ENCODE data around the gene ANKRD11.
"Not testable (repeated sequence)": the region's sequence is repeated elsewhere in the genome, so short reads cannot be mapped to it uniquely, and the experiment has no call there.

Gene ANKRD11

GRCh38 chr16:89349947-89350633, 140.3 kb downstream of the ANKRD11 start:
- no peak for DNase-seq (ENCODE audit: low read depth, low spot score)

- DNase-seq (ENCODE audit: low read depth, low spot score), result no peak
These were observed 142.6 kb downstream of the ANKRD11 start for GRCh38 chr16:89347807-89348206.

DNA sequence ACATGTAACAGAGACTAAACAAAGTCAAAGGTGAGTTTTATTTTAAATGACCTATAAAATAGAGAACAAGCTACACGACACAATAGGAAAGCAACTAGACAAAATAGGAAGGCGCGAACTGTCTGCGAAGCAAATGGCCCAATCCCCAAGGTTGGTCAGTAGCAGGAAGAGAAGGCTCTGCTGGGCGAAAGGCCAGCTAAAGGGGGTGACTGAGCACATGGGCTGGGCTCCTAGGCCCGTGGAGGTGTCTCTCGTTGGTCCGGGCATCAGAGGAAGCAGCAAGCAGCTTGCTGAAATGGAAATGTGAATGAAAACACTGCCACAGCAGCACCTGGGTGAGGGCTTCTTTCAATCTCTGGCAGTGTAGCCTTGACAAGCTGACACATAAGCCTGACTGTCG, 143.5 kb downstream of the ANKRD11 start:
- DNase-seq (ENCODE audit: low read depth, low spot score), result no peak

- DNase-seq (ENCODE audit: low read depth, low spot score), result no peak
These were observed 144.7 kb downstream of the ANKRD11 start for GRCh38 chr16:89345642-89346150.

DNA sequence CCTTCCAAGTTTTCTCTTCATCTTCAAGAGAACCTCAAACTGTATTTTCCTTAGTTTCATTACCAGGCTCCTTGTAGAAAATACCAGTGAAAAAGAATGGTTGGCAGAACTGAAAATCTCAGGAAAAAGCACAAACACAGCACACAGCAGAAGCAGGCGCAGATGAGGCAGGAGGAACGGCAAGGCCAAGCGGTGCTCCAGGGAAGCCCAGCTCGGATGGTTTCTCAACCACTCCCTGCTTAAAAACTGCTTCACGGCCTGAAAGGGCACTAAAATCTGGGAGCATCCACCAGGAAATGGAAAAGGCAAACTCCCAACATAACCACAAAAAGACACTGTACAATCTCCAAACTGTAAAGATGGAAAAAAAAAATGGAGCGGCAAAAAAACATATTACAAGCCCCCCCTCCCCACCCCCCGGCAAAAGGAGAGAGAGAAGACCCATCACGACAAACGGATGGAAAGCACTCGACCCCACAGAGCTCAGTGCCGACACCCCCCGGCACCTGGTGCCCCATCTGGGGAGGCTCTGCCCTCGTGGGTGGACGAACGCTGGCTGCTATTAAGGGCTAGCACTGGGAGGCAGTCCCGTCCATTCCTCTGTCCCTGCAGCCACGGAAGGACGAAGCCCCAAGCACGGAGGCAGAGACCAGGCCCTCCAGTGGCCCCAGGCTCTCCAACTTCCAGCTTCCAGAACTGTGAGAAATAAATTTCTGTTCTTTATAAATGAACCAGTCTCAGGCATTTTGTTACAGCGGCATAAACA, 145.3 kb downstream of the ANKRD11 start:
- DNase-seq (ENCODE audit: low read depth, low spot score), result no peak

GRCh38 chr16:89344458-89344834, 145.9 kb downstream of the ANKRD11 start:
- no peak for DNase-seq (ENCODE audit: low read depth, low spot score)

DNA sequence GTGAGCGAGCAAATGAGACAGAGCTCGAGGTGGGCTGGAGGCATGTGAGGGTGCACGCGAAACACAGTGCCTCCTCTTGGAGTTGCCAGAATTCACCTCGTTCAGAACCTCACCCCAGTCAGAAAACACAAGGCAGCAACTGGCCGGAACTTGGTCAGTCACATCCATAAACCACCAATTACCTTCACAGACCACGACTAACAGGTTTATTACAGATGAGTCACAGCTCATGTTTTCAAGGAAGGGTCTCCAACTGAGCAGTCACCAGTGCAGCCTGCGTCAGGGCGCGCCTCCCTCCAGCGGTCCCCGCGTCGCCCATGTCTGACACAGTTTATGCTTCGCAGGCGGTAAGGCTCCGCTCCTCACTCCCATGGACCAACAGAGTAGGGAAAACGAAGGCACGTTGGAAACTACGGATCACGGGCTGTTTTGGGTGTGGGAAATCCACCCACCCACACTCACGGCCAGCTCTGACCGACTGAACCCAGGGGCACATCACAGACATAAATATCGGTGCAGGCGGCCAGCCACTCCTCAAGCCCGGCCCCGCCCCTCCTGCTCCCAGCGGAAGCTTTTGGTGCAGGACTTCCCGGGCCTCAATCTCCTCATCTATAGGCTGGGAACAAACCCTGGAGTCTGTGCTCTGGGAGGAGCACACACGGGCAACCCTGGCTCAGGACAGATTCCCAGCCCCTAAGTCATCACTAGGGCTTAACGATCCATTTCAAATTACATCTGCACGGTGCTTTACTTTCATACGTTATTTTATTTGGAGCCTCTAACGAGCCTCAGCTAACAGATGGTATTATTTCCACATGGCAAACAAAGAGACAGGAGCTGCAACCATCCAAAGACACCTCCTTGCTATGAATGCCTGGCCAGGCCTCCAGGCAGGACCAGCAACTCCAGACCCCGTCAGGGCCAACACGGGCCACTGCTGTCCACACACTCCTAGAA, 146.6 kb downstream of the ANKRD11 start:
- no peak for DNase-seq (ENCODE audit: low read depth, low spot score)

GRCh38 chr16:89341697-89342694, 148.4 kb downstream of the ANKRD11 start:
- DNase-seq (ENCODE audit: low read depth, low spot score), result no peak

DNA sequence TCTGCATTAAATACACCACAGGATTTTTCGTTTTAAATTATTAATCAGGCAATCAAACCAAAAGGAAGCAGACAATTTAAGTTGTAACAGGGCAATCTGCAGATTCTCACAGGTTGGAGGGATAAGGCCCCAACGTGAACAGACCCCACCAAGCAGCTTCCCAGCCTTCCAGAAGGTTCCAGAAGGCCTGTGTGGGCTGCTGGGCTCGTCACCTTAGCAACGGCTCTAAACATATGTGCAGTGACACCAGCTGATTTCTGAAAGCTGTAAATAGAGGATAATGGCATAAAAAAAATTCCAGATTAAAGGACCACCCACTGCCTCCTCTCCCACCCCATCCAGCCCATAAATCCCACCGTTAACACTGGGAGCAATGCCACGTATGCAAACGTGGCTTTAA, 149.1 kb downstream of the ANKRD11 start:
- DNase-seq (ENCODE audit: low read depth, low spot score), result no peak

GRCh38 chr16:89338863-89339262, 151.5 kb downstream of the ANKRD11 start:
- no peak for DNase-seq (ENCODE audit: low read depth, low spot score)

GRCh38 chr16:89337965-89338364, 152.4 kb downstream of the ANKRD11 start:
- DNase-seq (ENCODE audit: low read depth, low spot score), result no peak

GRCh38 chr16:89335803-89336485, 154.4 kb downstream of the ANKRD11 start:
- no peak for DNase-seq (ENCODE audit: low read depth, low spot score)

GRCh38 chr16:89334988-89335802, 155.2 kb downstream of the ANKRD11 start:
- DNase-seq (ENCODE audit: low read depth, low spot score), result no peak

DNA sequence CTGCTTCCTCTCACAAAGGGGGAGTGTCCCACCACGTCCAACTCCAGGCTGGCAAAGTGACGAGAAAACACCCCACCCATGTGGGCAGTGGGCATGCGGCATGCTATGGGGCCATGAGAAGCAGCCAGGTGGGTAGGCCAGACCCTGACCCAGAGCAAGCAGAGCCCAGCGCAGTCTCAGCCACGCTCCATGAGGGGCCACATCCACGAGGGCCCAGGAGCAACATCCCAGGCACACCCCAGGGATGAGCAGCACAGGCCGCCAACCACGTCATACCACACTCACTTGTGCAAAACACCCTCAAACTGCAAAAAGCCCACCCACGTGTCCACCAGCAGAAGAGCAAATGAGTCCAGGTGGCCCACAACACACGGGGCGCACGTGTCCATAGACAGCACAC, 155.9 kb downstream of the ANKRD11 start:
- no peak for DNase-seq (ENCODE audit: low read depth, low spot score)

DNA sequence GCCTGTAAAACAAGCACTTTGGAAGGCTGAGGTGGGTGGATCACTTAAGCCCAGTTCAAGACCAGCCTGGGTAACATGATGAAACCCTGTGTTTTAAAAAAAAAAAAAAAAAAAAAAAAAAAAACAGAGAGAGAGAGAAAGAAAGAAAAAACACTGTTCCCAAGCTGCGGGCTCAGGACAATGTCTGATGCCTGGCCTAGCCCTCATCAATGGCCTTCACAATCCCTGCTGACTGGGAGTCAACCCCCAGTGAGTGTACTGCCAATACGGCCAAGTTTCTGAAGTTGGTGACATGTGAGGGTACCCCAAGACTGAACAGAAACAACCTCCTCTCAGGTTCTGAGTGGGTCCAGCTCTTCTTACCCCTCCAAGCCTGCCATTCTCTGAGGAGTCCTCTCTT, 156.3 kb downstream of the ANKRD11 start:
- no peak for DNase-seq (ENCODE audit: low read depth, low spot score)

DNA sequence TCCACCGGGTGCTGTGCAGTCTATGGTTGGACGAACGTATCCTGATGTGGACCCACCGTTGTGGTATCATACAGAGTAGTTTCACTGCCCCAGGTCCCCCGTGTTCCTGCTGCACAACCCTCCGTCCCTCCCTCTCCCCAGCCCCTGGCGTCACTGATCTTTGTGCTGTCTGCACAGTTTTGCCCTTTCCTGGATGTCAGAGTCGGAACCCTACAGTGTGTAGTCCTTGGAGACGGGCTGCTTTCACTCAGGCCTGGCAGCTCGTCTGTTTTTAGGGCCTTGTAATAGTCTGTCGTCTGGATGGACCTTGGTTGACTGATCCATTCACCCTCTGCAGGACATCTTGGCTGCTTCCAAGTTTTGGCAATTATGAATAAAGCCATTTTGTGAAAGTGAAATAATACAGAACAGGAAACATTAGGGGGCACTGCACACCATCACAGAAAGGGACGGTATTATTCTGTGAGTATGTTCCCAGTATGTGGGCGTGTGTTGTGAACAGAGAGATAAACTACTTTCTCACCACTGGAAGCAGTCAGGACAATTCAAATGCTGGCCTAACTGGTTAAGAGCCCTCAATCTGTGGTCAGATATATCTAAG, 156.9 kb downstream of the ANKRD11 start:
- DNase-seq (ENCODE audit: low read depth, low spot score), result not testable (repeated sequence)

- DNase-seq (ENCODE audit: low read depth, low spot score), result no peak
These were observed 157.5 kb downstream of the ANKRD11 start for GRCh38 chr16:89332902-89333245.

GRCh38 chr16:89332243-89332901, 158.0 kb downstream of the ANKRD11 start:
- DNase-seq (ENCODE audit: low read depth, low spot score), result no peak

All from iPS DF 19.7 (cell line).